Measurements from ENCODE around the gene ZFP28.

ZFP28 gene

DNA sequence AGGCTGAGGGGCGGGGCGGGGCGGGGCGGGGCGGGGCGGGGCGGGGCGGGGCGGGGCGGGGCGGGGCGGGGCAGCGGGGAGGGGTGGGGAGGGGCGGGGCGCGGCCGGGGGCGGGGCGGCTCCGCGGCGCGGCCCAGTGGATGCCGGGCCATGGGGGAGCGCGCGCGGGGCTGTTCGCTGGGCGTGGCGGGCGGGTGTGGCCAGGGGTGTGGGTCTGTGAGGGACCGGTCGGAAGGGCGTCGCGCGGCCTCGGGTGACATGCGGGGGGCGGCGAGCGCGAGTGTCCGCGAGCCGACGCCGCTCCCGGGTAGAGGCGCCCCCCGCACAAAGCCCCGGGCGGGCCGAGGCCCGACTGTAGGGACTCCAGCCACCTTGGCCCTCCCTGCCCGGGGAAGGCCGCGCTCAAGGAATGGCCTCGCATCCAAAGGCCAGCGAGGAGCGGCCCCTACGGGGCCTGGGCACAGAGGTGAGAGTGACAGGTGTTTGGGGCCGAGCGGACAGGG is at the start of gene ZFP28:
TSS of gene ZFP28 (plus strand) at position 188 of the 503 bp plus-strand sequence. CDS start at position 259, 71 bp downstream.
- in situ Hi-C loops (cut with HindIII; ENCODE audit: low pct_ligation_motif_present, low pct_unique_long_range_greater_than_20kb, low sequenced_read_pairs) = no loop called here
- no peak for DNase-seq

DNA sequence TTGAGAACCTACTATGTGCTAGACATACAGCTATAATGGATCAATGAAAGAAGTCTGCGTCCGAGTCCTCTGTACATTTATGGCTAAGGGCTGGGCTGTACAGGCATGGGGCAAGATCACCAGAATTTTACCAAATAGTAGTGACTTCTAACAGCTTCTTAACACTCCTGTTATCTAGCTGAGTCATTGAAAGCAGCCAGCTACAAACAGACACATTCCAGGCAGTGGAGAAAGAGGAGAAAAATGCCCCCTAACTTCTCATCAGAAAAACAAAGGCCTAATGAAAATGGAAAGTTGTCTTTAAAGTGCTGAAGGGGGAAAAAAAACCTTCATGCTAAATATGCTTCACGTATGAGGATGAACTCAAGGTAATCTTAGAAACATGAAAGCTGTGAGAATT is 47.3 kb upstream of the ZFP28 start:
- in situ Hi-C loops (cut with HindIII; ENCODE audit: low pct_ligation_motif_present, low pct_unique_long_range_greater_than_20kb, low sequenced_read_pairs) = no loop called here
- DNase-seq = no peak

DNA sequence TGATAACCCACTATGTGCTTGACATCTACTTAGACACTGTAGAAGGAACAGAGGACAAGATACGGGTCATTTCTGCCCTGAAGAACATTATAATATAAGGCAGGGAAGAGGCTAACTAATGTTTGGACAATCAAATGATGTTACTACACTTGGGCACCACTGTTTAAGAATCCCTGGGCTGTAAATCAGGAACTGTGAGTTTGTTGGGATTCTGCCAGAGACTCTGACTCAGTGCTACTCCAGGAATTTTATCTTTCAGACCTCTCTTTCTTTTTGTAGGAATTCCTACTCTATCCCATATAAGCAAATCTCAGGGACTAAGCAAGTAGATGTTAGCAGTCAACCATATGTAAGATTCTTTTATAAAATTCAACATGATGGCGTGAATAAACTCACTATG is 34.2 kb upstream of the ZFP28 start:
- DNase-seq = no peak
- in situ Hi-C loops (cut with HindIII; ENCODE audit: low pct_ligation_motif_present, low pct_unique_long_range_greater_than_20kb, low sequenced_read_pairs) = no loop called here

DNA sequence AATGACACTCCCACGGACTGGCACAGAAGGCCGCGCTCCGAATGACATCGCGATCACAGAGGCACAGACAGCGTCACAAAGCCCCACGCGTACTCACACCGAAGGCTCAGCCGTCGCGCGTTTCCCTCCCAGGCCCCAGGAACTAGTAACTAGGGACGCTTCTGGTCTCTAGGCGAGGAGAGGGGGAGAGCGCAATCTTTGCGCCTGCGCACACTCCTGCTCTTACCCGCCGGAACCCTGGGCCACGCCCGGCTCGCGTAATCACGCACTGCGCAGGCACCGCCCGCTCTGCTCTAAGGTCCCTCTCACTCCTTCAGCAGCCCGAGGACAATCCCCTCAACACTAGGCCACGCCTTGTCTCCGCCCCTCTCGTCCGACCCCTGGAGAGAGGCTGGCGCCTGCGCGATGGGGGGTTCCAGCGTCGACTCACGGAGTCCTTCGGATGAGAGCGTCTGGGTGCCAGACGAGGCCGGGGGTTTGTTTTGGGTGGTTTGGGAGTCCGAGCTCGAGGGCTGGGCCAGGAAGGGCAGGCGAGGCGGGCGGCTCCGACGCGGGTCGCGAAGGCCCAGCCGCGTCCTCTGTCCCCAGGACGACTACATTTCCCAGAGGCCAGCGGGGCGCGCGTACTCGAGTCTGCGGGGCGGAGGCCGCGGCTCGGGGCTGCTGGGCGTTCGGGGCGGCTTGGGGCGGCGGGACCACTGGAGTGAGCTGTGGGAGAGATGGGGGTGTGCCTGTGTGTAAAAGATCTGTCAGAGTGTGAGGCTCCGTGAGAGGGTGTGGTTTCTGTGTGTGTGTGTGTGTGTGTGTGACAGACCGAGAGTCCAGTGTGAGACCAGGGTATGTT is 31.1 kb upstream of the ZFP28 start, which contains the start of gene ZNF471:
TSS of gene ZNF471 (plus strand) at position 410 of the 844 bp plus-strand sequence. CDS start 3,717 bp downstream, outside the sequence.
- DNase-seq = no peak

GRCh38 chr19:56508290-56508778 is 30.4 kb upstream of the ZFP28 start:
- no peak for DNase-seq
- in situ Hi-C loops (cut with HindIII; ENCODE audit: low pct_ligation_motif_present, low pct_unique_long_range_greater_than_20kb, low sequenced_read_pairs) = no loop called here

More for the DNA sequence above, 31.1 kb upstream of the ZFP28 start, which contains the start of gene ZNF471:
- in situ Hi-C loops (cut with HindIII; ENCODE audit: low pct_ligation_motif_present, low pct_unique_long_range_greater_than_20kb, low sequenced_read_pairs) = no loop called here

- no peak for DNase-seq
- in situ Hi-C loops (cut with HindIII; ENCODE audit: low pct_ligation_motif_present, low pct_unique_long_range_greater_than_20kb, low sequenced_read_pairs) = no loop called here
Observed at GRCh38 chr19:56525214-56525860, 13.4 kb upstream of the ZFP28 start.

- DNase-seq = no peak
- in situ Hi-C loops (cut with HindIII; ENCODE audit: low pct_ligation_motif_present, low pct_unique_long_range_greater_than_20kb, low sequenced_read_pairs) = no loop called here
Observed at GRCh38 chr19:56537442-56537841, 1.3 kb upstream of the ZFP28 start.

DNA sequence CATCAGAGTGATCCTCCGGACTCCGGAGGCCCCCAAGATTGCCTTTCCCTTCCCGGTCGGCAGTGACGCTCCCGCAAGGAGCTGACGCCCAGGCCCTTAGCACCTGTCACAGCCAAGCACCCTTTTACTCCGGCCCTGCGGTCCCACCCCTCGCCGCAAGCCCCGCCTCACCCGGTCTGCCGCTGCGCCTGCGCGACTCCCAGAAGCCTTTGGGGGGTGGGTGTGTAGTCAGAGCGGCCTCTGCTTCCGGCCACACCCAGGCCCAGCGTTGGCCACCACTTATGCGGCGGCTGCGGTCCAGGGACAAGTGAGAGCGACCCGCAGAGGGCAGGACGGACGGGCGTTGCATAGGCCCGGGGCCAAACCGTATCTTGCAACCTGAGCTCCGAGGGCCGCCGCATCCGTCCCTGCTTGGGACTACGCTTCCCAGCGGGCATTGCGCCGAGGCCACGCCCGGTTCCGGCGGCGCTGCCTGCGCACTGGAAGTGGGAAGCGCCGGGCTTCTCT is 441 bp upstream of the ZFP28 start:
- in situ Hi-C loops (cut with HindIII; ENCODE audit: low pct_ligation_motif_present, low pct_unique_long_range_greater_than_20kb, low sequenced_read_pairs) = no loop called here
- no peak for DNase-seq

DNA sequence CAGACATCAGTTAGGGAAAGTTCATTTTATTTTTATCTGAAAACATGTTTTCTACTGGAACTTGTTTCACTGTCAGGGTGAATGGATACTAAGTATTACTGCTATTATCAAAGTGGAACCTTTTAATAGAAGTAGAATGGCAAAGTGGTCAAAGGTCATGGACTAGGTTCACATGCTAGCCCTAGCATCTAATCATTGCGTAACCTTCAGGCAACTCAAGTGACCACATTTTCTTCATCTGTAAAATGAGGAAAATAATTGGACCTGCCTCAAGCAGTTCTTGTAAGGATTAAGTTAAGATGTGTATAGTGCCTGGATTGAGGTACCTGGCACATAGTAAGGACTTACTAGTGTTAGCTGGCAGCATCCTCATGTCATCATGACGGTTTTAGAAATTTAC is 5.0 kb downstream of the ZFP28 start:
- DNase-seq = no peak
- in situ Hi-C loops (cut with HindIII; ENCODE audit: low pct_ligation_motif_present, low pct_unique_long_range_greater_than_20kb, low sequenced_read_pairs) = no loop called here

DNA sequence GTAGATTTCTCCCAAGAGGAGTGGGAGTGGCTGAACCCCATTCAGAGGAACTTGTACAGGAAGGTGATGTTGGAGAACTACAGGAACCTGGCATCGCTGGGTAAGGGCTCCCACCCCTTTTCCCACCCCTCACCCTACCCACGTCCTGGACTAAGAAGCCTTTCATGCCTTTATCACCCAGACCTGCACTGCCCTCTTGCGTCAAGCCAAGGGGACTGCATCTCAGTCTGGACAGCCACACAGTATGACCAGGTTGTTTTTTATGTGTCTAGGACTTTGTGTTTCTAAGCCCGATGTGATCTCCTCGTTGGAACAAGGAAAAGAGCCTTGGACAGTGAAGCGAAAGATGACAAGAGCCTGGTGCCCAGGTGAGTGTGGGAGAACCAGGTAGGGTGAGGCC is 8.8 kb downstream of the ZFP28 start:
- DNase-seq = no peak
- in situ Hi-C loops (cut with HindIII; ENCODE audit: low pct_ligation_motif_present, low pct_unique_long_range_greater_than_20kb, low sequenced_read_pairs) = no loop called here

- in situ Hi-C loops (cut with HindIII; ENCODE audit: low pct_ligation_motif_present, low pct_unique_long_range_greater_than_20kb, low sequenced_read_pairs) = no loop called here
- no peak for DNase-seq
Observed at GRCh38 chr19:56554272-56554869, 15.6 kb downstream of the ZFP28 start.

DNA sequence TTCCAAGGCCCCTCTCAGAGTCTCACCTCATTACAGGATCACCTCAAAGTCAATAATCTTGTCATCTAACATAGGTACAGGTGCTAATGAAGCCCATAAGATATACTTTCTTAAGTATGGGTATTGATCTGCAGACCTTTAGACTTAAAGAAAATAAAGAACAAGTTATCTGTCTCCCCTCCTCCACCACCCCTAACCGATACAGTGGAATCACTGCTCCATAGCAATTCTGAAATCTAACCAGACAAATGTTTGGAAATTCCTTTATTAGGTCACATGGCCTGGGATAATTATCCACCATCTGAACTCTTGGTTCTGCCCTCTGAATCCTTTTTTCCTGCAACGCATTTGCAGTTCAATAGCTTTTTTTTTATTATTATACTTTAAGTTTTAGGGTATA is 24.0 kb downstream of the ZFP28 start:
- in situ Hi-C loops (cut with HindIII; ENCODE audit: low pct_ligation_motif_present, low pct_unique_long_range_greater_than_20kb, low sequenced_read_pairs) = no loop called here
- DNase-seq = no peak

DNA sequence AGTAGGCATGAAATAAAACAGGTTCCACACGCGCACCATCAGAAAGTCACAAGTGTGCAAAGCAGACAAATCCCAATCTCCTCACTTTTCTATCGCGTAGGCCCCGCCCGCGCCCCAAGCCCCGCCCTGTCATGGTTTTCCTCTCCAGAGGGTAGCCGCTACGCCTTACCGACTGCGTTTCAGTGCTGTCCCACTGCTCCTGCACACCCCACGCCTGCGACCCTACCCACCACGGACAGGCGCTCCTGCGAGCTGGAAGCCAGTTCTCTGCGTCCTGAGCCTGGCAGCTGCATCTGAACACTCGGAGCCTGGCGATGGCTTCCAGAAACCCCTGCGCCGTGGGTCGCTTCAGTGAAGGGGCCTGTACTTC is 28.1 kb downstream of the ZFP28 start:
- DNase-seq = no peak
- in situ Hi-C loops (cut with HindIII; ENCODE audit: low pct_ligation_motif_present, low pct_unique_long_range_greater_than_20kb, low sequenced_read_pairs) = no loop called here

GRCh38 chr19:56567274-56568120 is 28.7 kb downstream of the ZFP28 start, which contains the start of gene ZNF470:
Gene ZNF470, plus strand, starts transcription at chr19:56567468. Its CDS starts 2,844 bp downstream, at chr19:56570312.
- no peak for DNase-seq
- in situ Hi-C loops (cut with HindIII; ENCODE audit: low pct_ligation_motif_present, low pct_unique_long_range_greater_than_20kb, low sequenced_read_pairs) = no loop called here

DNA sequence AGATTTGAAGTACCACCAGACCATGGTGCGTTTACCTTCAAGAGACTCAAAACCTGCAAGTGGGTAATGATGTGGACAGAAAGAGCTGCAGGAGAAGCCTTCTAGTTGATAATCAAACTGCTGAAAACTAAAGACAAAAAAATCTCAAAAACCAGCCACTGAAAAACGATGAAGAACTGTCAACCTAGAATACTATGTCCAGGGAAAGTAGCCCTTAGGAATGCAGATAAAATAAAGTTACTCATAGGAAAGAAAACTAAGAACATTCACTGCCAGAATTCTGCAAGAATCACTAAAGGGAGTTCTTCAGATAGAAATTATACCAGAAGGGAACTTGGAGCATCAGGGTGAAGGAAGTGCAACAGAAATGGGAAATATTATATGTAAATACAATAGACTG is 33.8 kb downstream of the ZFP28 start:
- in situ Hi-C loops (cut with HindIII; ENCODE audit: low pct_ligation_motif_present, low pct_unique_long_range_greater_than_20kb, low sequenced_read_pairs) = no loop called here
- no peak for DNase-seq

GRCh38 chr19:56573914-56574313 is 35.2 kb downstream of the ZFP28 start:
- in situ Hi-C loops (cut with HindIII; ENCODE audit: low pct_ligation_motif_present, low pct_unique_long_range_greater_than_20kb, low sequenced_read_pairs) = no loop called here
- DNase-seq = no peak

- in situ Hi-C loops (cut with HindIII; ENCODE audit: low pct_ligation_motif_present, low pct_unique_long_range_greater_than_20kb, low sequenced_read_pairs) = no loop called here
- DNase-seq = no peak
Observed at GRCh38 chr19:56577719-56578602, 39.2 kb downstream of the ZFP28 start.

All from ACHN (cell line).